ENCODE measurements around the gene SLC2A9. TPM values are rescaled to one million over a fixed set of nuclear protein-coding genes. Genes with fewer than 3 reads are reported as not detected.
A peak's percentile ranks its signal among the peaks of the same experiment; 100 is the strongest.
"Not testable (repeated sequence)": the region's sequence is repeated elsewhere in the genome, so short reads cannot be mapped to it uniquely, and the experiment has no call there.

Gene SLC2A9
- total RNA-seq, 4 donors from 2014 or later, result 8.0 to 18.7 (median 11.5) TPM

DNA sequence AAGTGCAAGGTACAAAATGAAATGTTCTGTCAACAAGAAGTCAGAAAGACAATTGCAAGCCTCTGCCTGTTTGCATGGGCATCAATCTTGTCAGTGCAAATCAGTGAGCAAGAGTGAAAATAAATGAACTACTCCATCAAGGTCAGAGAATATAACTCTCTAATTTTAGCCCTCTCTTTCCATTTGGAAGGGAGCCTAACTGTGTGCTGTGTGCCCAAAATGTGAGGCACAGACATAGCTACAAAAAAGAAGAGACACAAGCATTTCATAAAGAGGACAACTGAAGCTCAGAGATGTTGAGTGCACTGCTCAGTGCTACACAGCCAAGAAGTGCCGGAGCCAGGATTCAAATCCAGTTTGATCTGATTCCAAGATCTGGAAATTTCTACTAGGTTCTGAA, 114.3 kb downstream of the SLC2A9 start:
- H3K9me3 ChIP-seq, result no peaks in the 10 kb centered on the region
- intact Hi-C loops (cut with DNase I), result no loop called here
- no peak overlapping the region for H3K27ac ChIP-seq
- no peaks in the 10 kb centered on the region for H3K27me3 ChIP-seq
- H3K36me3 ChIP-seq, result peaks cover 0 to 14% (median 0%) of the 10 kb centered on the region in 3 donors
- TF ChIP-seq, protein P1, sequence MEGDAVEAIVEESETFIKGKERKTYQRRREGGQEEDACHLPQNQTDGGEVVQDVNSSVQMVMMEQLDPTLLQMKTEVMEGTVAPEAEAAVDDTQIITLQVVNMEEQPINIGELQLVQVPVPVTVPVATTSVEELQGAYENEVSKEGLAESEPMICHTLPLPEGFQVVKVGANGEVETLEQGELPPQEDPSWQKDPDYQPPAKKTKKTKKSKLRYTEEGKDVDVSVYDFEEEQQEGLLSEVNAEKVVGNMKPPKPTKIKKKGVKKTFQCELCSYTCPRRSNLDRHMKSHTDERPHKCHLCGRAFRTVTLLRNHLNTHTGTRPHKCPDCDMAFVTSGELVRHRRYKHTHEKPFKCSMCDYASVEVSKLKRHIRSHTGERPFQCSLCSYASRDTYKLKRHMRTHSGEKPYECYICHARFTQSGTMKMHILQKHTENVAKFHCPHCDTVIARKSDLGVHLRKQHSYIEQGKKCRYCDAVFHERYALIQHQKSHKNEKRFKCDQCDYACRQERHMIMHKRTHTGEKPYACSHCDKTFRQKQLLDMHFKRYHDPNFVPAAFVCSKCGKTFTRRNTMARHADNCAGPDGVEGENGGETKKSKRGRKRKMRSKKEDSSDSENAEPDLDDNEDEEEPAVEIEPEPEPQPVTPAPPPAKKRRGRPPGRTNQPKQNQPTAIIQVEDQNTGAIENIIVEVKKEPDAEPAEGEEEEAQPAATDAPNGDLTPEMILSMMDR (IDR thresholded peaks at IDR 0.05), result no peak
- TF ChIP-seq POLR2A (IDR thresholded peaks at IDR 0.05), result no peak
- H3K4me3 ChIP-seq, result no peak overlapping the region
- WGBS, 2 donors, result 88 to 100% methylated on average over 1 of the region's 1 CpG
- H3K4me1 ChIP-seq, result no peaks in the 10 kb centered on the region
- DNase-seq, result no peak

DNA sequence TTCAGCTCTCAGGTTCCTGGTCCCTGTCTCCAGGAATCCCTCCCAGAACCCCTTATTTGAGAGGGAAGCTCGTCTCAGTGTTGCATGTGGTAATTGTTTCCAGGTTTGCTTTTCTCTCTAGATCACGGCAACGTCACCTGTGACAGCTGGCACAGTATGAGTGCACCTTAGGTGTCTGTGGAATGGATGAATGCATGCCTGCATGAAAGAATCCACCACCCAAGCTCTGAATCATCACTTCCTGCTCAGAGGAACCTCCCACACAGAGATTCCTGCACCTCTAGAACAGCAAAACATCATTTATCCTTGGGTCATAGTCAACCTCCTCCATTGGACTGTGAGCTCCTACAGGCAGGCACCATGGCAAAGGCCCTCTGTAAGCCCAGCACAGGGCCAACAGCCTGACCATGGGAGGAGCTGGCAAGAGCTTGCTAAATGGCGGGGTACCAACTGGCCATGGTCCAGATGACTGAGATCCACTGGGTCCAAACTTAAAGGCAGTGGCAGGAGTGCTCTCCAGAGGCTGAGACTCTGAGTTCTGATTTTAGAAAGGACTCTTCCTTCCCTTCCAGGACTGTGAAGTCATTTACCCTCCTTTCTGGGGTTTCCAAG, 116.2 kb downstream of the SLC2A9 start:
- no peak for DNase-seq
- Histone ChIP-seq H3K9me3 (no peaks in the 10 kb centered on the region), H3K27me3 (no peaks in the 10 kb centered on the region), H3K4me1 (no peaks in the 10 kb centered on the region), H3K27ac (no peak overlapping the region), H3K36me3 (peaks cover 0 to 14% (median 0%) of the 10 kb centered on the region in 3 donors), H3K4me3 (no peak overlapping the region)
- WGBS, 2 donors, result 42 to 85% methylated on average over 2 of the region's 4 CpGs
- intact Hi-C loops (cut with DNase I), result no loop called here
- TF ChIP-seq POLR2A (IDR thresholded peaks at IDR 0.05), result no peak
- TF ChIP-seq, protein P1 (IDR thresholded peaks at IDR 0.05), result no peak

DNA sequence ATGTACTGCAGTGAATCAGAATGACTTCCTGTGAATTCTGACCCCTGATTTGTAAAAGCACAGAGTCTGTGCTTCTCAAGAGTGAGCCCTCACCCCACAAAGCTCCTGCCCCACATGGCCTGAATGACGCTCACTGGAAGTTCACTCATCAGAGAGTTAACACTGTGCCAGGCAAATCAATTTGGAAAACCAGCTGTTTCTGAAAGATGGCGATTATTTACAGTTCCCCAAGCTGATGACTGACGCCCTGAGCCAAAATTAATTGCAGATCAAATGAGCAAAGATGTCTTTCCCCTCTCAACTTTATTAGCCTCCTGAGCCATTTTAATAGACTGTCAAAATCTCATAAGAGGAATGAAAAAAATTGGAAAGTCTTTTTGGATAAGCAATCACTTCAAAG, 118.0 kb downstream of the SLC2A9 start:
- Histone ChIP-seq H3K9me3 (no peaks in the 10 kb centered on the region), H3K4me1 (no peaks in the 10 kb centered on the region), H3K36me3 (peaks cover 0 to 14% (median 0%) of the 10 kb centered on the region in 3 donors), H3K4me3 (no peak overlapping the region), H3K27me3 (no peaks in the 10 kb centered on the region), H3K27ac (no peak overlapping the region)
- DNase-seq, result no peak
- WGBS, 2 donors, result 89% methylated on average over 3 of the region's 3 CpGs; no CpG with 5 or more reads in 1 of the 2 donors
- TF ChIP-seq, protein P1 (IDR thresholded peaks at IDR 0.05), result no peak
- no peak for TF ChIP-seq POLR2A (IDR thresholded peaks at IDR 0.05)
- intact Hi-C loops (cut with DNase I), result no loop called here

DNA sequence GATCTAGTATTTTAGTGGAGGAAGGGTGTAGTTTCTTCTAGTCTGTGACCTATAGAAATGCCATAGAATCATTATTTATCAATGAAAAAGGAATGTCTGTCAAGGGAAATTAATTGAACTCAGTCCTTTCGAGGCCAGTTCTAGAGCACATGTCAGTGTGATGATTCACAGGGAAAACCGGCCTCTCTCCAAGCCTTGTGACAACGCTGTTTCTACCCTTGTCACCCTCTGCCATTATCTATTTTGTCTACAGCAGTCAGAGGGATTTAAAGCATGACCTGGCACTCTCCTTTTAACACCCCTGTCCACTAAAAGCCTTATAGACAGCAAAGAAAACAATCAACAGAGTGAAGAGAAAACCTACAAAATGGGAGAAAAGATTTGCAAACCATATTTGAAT, 120.0 kb downstream of the SLC2A9 start:
- no peaks in the 10 kb centered on the region for H3K4me1 ChIP-seq
- H3K36me3 ChIP-seq, result no peaks in the 10 kb centered on the region
- no peak overlapping the region for H3K4me3 ChIP-seq
- TF ChIP-seq, protein P1 (IDR thresholded peaks at IDR 0.05), result no peak
- TF ChIP-seq POLR2A (IDR thresholded peaks at IDR 0.05), result no peak
- WGBS, 2 donors, result 37 to 44% methylated on average over 3 of the region's 3 CpGs
- DNase-seq, result no peak
- no peaks in the 10 kb centered on the region for H3K9me3 ChIP-seq
- no peaks in the 10 kb centered on the region for H3K27me3 ChIP-seq
- peak overlapping the region in 1 of 4 donors; percentile 22 for H3K27ac ChIP-seq
- intact Hi-C loops (cut with DNase I), result no loop called here

DNA sequence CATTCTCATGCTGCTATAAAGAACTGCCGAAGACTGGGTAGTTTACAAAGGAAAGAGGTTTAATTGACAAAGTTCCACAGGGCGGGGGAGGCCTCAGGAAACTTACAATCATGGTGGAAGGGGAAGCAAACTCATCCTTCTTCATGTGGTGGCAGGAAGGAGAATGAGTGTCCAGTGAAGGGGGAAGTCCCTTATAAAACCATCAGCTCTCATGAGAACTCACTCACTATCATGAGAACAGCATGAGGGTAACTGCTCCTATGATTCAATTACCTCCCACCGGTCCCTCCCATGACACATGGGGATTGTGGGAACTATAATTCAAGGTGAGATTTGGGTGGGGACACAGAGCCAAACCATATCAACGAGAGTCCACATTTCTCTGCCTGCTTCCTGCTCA, 120.7 kb downstream of the SLC2A9 start:
- peak overlapping the region in 1 of 4 donors; percentile 22 for H3K27ac ChIP-seq
- H3K4me1 ChIP-seq; H3K4me3 ChIP-seq; H3K36me3 ChIP-seq; H3K27me3 ChIP-seq; DNase-seq; H3K9me3 ChIP-seq; intact Hi-C loops (cut with DNase I): not testable (repeated sequence)
- WGBS, 2 donors, result 42 to 48% methylated on average over 3 to 4 of the region's 4 CpGs
